Activated CD4-positive, alpha-beta T cell treated with anti-CD3 and anti-CD28 coated beads, Interleukin-2, amount 50 U/mL, for 48 hours (primary cell): ENCODE results near the gene CREB3L2.
"Not testable (repeated sequence)": the region's sequence is repeated elsewhere in the genome, so short reads cannot be mapped to it uniquely, and the experiment has no call there.

Source experiments
- DNase-seq, 2 experiments: peaks; one replicate each; pipeline ENCODE4 v3.0.0-alpha.2; 2020

The CREB3L2 gene

GRCh38 chr7:137987018-137987349 is 14.9 kb downstream of the CREB3L2 start:
- no peak for DNase-seq

- no peak for DNase-seq
Observed at GRCh38 chr7:137986252-137987017, 15.5 kb downstream of the CREB3L2 start.

- DNase-seq = no peak
Observed at GRCh38 chr7:137985897-137986251, 16.0 kb downstream of the CREB3L2 start.

GRCh38 chr7:137985253-137985896 is 16.5 kb downstream of the CREB3L2 start:
- no peak for DNase-seq

GRCh38 chr7:137984181-137985041 is 17.5 kb downstream of the CREB3L2 start:
- no peak for DNase-seq

- no peak for DNase-seq
Observed at GRCh38 chr7:137983323-137984008, 18.4 kb downstream of the CREB3L2 start.

- not testable (repeated sequence) for DNase-seq
Observed at GRCh38 chr7:137982394-137982793, 19.5 kb downstream of the CREB3L2 start.

- no peak for DNase-seq
Observed at GRCh38 chr7:137981668-137982067, 20.2 kb downstream of the CREB3L2 start.

GRCh38 chr7:137981175-137981574 is 20.7 kb downstream of the CREB3L2 start:
- DNase-seq = no peak

- DNase-seq = no peak
Observed at GRCh38 chr7:137980308-137980707, 21.6 kb downstream of the CREB3L2 start.

GRCh38 chr7:137978464-137979237 is 23.2 kb downstream of the CREB3L2 start:
- DNase-seq = no peak

GRCh38 chr7:137977173-137977572 is 24.7 kb downstream of the CREB3L2 start:
- DNase-seq = no peak

GRCh38 chr7:137976696-137977095 is 25.2 kb downstream of the CREB3L2 start:
- no peak for DNase-seq

GRCh38 chr7:137976232-137976631 is 25.7 kb downstream of the CREB3L2 start:
- no peak for DNase-seq

GRCh38 chr7:137975768-137976167 is 26.1 kb downstream of the CREB3L2 start:
- no peak for DNase-seq

GRCh38 chr7:137975221-137975620 is 26.7 kb downstream of the CREB3L2 start:
- no peak for DNase-seq

GRCh38 chr7:137974766-137975165 is 27.1 kb downstream of the CREB3L2 start:
- DNase-seq = no peak

- DNase-seq = no peak
Observed at GRCh38 chr7:137970253-137970975, 31.5 kb downstream of the CREB3L2 start.

GRCh38 chr7:137969828-137970227 is 32.1 kb downstream of the CREB3L2 start:
- no peak for DNase-seq

- DNase-seq = no peak
Observed at GRCh38 chr7:137968890-137969289, 33.0 kb downstream of the CREB3L2 start.

- DNase-seq = not testable (repeated sequence)
Observed at GRCh38 chr7:137968339-137968738, 33.5 kb downstream of the CREB3L2 start.
